Neural crest cell (in vitro differentiated cells): ENCODE measurements around the gene PRSS27. TPM values are rescaled to one million over a fixed set of nuclear protein-coding genes. Genes with fewer than 3 reads are reported as not detected.

Experiments
- DNase-seq: peaks from one replicate; pipeline ENCODE4 v3.0.0; 2021; ENCODE audit warnings: low read depth, mixed read lengths, low spot score
- H3K27ac Mint-ChIP-seq: one replicate; pipeline ENCODE4 v1.8.0; 2021; ENCODE audit warnings: mild to moderate bottlenecking, mixed read lengths; ENCODE audit not compliant: unreplicated experiment
- H3K27me3 Mint-ChIP-seq: 2 replicates; pipeline ENCODE4 v1.8.0; 2021; ENCODE audit warnings: low read depth, mild to moderate bottlenecking, mixed read lengths
- H3K36me3 Mint-ChIP-seq: 2 replicates; pipeline ENCODE4 v1.8.0; 2021; ENCODE audit warnings: low read depth, mild to moderate bottlenecking, mixed read lengths
- H3K4me1 Mint-ChIP-seq: 2 replicates; pipeline ENCODE4 v1.8.0; 2021; ENCODE audit warnings: mixed read lengths
- H3K4me3 Mint-ChIP-seq: one replicate; pipeline ENCODE4 v1.8.0; 2021; ENCODE audit warnings: mild to moderate bottlenecking, mixed read lengths
- H3K9me3 Mint-ChIP-seq: 2 replicates; pipeline ENCODE4 v1.8.0; 2021; ENCODE audit warnings: mixed read lengths
- total RNA-seq: library from RNA; stranded (reverse); gene quantifications from 2 replicates; pipeline ENCODE4 v1.2.1, GENCODE V29; 2021
- TF ChIP-seq, protein P1 (sequence below): fragments of 200-600 bp; sonication (generic); conservative IDR thresholded peaks from 2 replicates; pipeline ENCODE4 v1.5.0; 2021; ENCODE audit warnings: antibody characterized with exemption, mild to moderate bottlenecking

The PRSS27 gene
- total RNA-seq, 1 donor from 2014 or later, result 7.8 TPM

DNA sequence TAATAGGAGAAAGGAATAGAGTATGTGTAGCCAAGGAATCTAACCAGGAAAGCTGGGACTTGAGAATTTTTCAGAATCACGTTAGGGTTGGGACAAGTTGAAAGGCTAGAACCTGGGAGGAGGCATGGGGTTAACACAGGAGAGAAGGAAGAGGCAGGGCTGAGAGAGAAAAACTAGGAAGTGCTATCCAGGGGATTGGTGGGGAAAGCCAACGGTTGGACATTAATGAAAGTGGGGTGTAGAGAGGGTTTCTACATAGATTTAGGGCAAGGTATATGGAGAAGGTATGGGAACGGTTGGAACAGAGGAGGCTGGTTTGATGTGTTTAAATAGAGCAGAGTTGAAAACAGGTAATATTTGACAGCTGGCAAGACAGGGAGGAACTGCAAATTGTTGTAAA lies 35.1 kb upstream of the PRSS27 start:
- peak overlapping the region; percentile 96 for H3K4me3 Mint-ChIP-seq
- DNase-seq, result no peak
- TF ChIP-seq, protein P1, sequence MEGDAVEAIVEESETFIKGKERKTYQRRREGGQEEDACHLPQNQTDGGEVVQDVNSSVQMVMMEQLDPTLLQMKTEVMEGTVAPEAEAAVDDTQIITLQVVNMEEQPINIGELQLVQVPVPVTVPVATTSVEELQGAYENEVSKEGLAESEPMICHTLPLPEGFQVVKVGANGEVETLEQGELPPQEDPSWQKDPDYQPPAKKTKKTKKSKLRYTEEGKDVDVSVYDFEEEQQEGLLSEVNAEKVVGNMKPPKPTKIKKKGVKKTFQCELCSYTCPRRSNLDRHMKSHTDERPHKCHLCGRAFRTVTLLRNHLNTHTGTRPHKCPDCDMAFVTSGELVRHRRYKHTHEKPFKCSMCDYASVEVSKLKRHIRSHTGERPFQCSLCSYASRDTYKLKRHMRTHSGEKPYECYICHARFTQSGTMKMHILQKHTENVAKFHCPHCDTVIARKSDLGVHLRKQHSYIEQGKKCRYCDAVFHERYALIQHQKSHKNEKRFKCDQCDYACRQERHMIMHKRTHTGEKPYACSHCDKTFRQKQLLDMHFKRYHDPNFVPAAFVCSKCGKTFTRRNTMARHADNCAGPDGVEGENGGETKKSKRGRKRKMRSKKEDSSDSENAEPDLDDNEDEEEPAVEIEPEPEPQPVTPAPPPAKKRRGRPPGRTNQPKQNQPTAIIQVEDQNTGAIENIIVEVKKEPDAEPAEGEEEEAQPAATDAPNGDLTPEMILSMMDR, result no peak
- H3K36me3 Mint-ChIP-seq, result peaks cover 48% of the 10 kb centered on the region
- H3K27ac Mint-ChIP-seq, result peak overlapping the region; percentile 44
- H3K27me3 Mint-ChIP-seq, result peaks cover 11% of the 10 kb centered on the region
- H3K9me3 Mint-ChIP-seq, result peaks cover 5% of the 10 kb centered on the region
- peaks cover 58% of the 10 kb centered on the region for H3K4me1 Mint-ChIP-seq

GRCh38 chr16:2753733-2754020 lies 33.7 kb upstream of the PRSS27 start:
- Mint-ChIP-seq H3K4me3 (peak overlapping the region; percentile 96), H3K27ac (peak overlapping the region; percentile 83), H3K36me3 (peaks cover 33% of the 10 kb centered on the region), H3K27me3 (peaks cover 11% of the 10 kb centered on the region), H3K9me3 (peaks cover under 1% of the 10 kb centered on the region), H3K4me1 (peaks cover 59% of the 10 kb centered on the region)
- TF ChIP-seq, protein P1, result no peak
- no peak for DNase-seq

DNA sequence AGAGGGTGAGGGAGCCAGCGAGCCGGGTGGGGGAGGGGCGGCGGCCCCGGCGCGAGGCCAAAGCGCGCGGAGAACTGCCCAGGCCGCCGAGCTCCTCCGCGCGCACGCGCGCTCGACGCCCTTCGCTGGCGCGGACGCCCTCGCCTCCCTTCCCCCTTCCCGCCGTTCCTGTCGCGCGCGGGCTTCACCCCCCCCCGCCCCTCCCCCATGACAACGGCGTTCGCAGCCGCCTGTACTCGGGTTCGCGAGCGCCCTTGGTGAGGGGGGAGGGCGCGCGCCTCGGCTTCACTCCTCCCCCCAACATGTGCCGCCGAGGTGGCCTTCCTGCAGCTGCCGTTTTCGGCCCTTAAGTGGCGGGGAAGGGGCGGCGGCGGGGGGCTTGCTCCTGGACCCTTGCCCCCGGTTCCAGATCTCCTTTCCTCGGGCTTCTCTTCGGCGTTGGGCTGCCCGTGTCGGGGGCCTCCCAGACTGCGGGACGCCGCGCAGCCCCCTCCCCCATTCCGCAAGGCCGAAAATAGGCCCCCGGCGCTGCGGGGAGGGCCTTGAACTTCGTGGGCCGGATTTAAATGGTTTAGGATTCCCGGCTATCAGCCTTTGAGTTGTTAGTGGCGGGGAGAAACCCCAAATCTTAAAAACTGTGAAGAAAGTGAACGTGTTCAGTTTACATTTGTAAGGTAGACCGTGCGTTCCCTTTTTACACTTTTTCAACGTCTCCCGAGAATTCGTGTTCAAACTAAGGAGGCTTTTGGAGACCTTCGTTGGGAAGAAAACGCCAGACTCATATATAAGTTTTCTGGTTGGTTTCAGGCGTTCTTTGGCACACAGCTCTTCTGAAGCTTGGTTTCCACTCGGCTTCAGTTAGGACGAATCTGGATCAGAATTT lies 33.1 kb upstream of the PRSS27 start:
- DNase-seq, result peak; percentile 76
- TF ChIP-seq, protein P1, result no peak
- Mint-ChIP-seq H3K36me3 (peaks cover 29% of the 10 kb centered on the region), H3K27ac (peak overlapping the region; percentile 83), H3K27me3 (peaks cover 11% of the 10 kb centered on the region), H3K9me3 (no peaks in the 10 kb centered on the region), H3K4me3 (peak overlapping the region; percentile 96), H3K4me1 (peaks cover 59% of the 10 kb centered on the region)

- Mint-ChIP-seq H3K4me1 (peaks cover 54% of the 10 kb centered on the region), H3K27ac (peak within 1 kb of the TSS; percentile 100), H3K9me3 (no peaks in the 10 kb centered on the region), H3K4me3 (peak within 1 kb of the TSS; percentile 96), H3K27me3 (peaks cover 11% of the 10 kb centered on the region), H3K36me3 (peaks cover 23% of the 10 kb centered on the region)
- TF ChIP-seq, protein P1, result no peak
- DNase-seq, result peak; percentile 90
These were observed 32.2 kb upstream of the PRSS27 start, which contains the start of gene SRRM2 for GRCh38 chr16:2752035-2752849. Gene SRRM2 (plus strand): TSS chr16:2752638. CDS start chr16:2756365, 3,727 bp downstream.

GRCh38 chr16:2751577-2752034 lies 31.6 kb upstream of the PRSS27 start:
- Mint-ChIP-seq H3K27me3 (peaks cover 11% of the 10 kb centered on the region), H3K9me3 (no peaks in the 10 kb centered on the region), H3K36me3 (peaks cover 18% of the 10 kb centered on the region), H3K4me1 (peaks cover 49% of the 10 kb centered on the region), H3K4me3 (peak overlapping the region; percentile 95), H3K27ac (peak overlapping the region; percentile 100)
- TF ChIP-seq, protein P1, result no peak
- no peak for DNase-seq
